CD14-positive monocyte (primary cell): ENCODE results near the gene INF2. TPM values are rescaled to one million over a fixed set of nuclear protein-coding genes. Genes with fewer than 3 reads are reported as not detected.

ENCODE experiments used
- DNase-seq, 3 donors: peaks; one replicate each; pipeline ENCODE4 v3.0.0-alpha.2; 2011 to 2022
- H2AFZ ChIP-seq: 2 replicates; pipeline ENCODE4 v1.6.0; 2012; ENCODE audit warnings: mild to moderate bottlenecking, low read depth, low read length, inconsistent platforms; ENCODE audit not compliant: insufficient read depth, poor library complexity, severe bottlenecking
- H3K27ac ChIP-seq, 2 donors: 1 replicate in 1 of 2; 2 replicates in 1 of 2; pipeline ENCODE4 v1.5.1; 2012 to 2013; ENCODE audit warnings: low read length in 2 of 2, control low read depth in 1 of 2, inconsistent platforms in 1 of 2, low read depth in 1 of 2, mild to moderate bottlenecking in 1 of 2
- H3K27me3 ChIP-seq, 2 donors: one replicate each; pipeline versions ENCODE4 v1.6.0 to v1.6.1; 2011 to 2013; ENCODE audit warnings: low read length in 2 of 2; ENCODE audit not compliant: control insufficient read depth in 2 of 2, insufficient read depth in 2 of 2
- H3K36me3 ChIP-seq, 2 donors: replicated peaks in 1 of 2; 1 replicate in 1 of 2; 2 replicates in 1 of 2; pipeline versions ENCODE4 v1.5.1 to v1.6.1; 2012 to 2013; ENCODE audit warnings: low read length in 2 of 2, control low read depth in 1 of 2, inconsistent platforms in 1 of 2, mild to moderate bottlenecking in 1 of 2; ENCODE audit not compliant: insufficient read depth in 2 of 2, control insufficient read depth in 1 of 2
- H3K4me1 ChIP-seq, 2 donors: 1 replicate in 1 of 2; 2 replicates in 1 of 2; pipeline versions ENCODE4 v1.5.1 to v1.6.1; 2012 to 2013; ENCODE audit warnings: low read length in 2 of 2, control low read depth in 1 of 2, inconsistent platforms in 1 of 2, mild to moderate bottlenecking in 1 of 2, moderate library complexity in 1 of 2; ENCODE audit not compliant: insufficient read depth in 2 of 2, control insufficient read depth in 1 of 2
- H3K4me2 ChIP-seq: replicated peaks from 2 replicates; pipeline ENCODE3; 2012; ENCODE audit warnings: low read length, moderate library complexity, mild to moderate bottlenecking; ENCODE audit not compliant: poor library complexity, severe bottlenecking; ENCODE audit errors: extremely low read depth
- H3K4me3 ChIP-seq, 3 experiments: fragments of 200-600 bp in 1 of 3; sonication (generic) in 1 of 3; replicated peaks in 1 of 3; 1 replicate in 2 of 3; 2 replicates in 1 of 3; pipeline ENCODE4 v1.5.1; 2011 to 2013; ENCODE audit warnings: low read length in 3 of 3, mild to moderate bottlenecking in 3 of 3, control low read depth in 2 of 3, low read depth in 2 of 3, inconsistent platforms in 1 of 3, moderate library complexity in 1 of 3
- H3K79me2 ChIP-seq: 2 replicates; pipeline ENCODE4 v1.6.0; 2012; ENCODE audit warnings: mild to moderate bottlenecking, control low read depth, inconsistent platforms, low read length, moderate library complexity; ENCODE audit not compliant: insufficient read depth
- H3K9ac ChIP-seq: 2 replicates; pipeline ENCODE4 v1.6.0; 2017; ENCODE audit warnings: low read length, mild to moderate bottlenecking; ENCODE audit not compliant: insufficient read depth, poor library complexity, severe bottlenecking
- H3K9me3 ChIP-seq, 2 donors: replicated peaks in 1 of 2; 1 replicate in 1 of 2; 2 replicates in 1 of 2; pipeline versions ENCODE4 v1.5.1 to v1.6.1; 2012 to 2013; ENCODE audit warnings: low read length in 2 of 2, control low read depth in 1 of 2; ENCODE audit not compliant: control insufficient read depth in 1 of 2, insufficient read depth in 1 of 2
- H4K20me1 ChIP-seq: 2 replicates; pipeline ENCODE4 v1.6.0; 2012; ENCODE audit warnings: mild to moderate bottlenecking, low read length, control low read depth, moderate library complexity; ENCODE audit not compliant: insufficient read depth
- H3K27ac Mint-ChIP-seq, 7 donors: one replicate each; pipeline ENCODE4 v1.8.0; 2020; ENCODE audit warnings: mild to moderate bottlenecking in 7 of 7, mixed read lengths in 7 of 7, moderate library complexity in 6 of 7, inconsistent platforms in 2 of 7
- H3K27me3 Mint-ChIP-seq, 3 donors: one replicate each; pipeline ENCODE4 v1.8.0; 2021 to 2022; ENCODE audit warnings: low read depth in 3 of 3, mild to moderate bottlenecking in 3 of 3, mixed read lengths in 3 of 3, moderate library complexity in 3 of 3, inconsistent platforms in 1 of 3
- H3K36me3 Mint-ChIP-seq, 2 donors: one replicate each; pipeline ENCODE4 v1.8.0; 2020; ENCODE audit warnings: mixed read lengths in 2 of 2, inconsistent platforms in 1 of 2, mild to moderate bottlenecking in 1 of 2
- H3K4me1 Mint-ChIP-seq: one replicate; pipeline ENCODE4 v1.8.0; 2020; ENCODE audit warnings: mild to moderate bottlenecking, mixed read lengths
- H3K4me3 Mint-ChIP-seq, 2 donors: one replicate each; pipeline ENCODE4 v1.8.0; 2020; ENCODE audit warnings: mild to moderate bottlenecking in 2 of 2, mixed read lengths in 2 of 2, moderate library complexity in 1 of 2
- H3K9me3 Mint-ChIP-seq, 7 donors: one replicate each; pipeline ENCODE4 v1.8.0; 2020 to 2022; ENCODE audit warnings: mixed read lengths in 7 of 7, mild to moderate bottlenecking in 6 of 7, moderate library complexity in 6 of 7, inconsistent platforms in 2 of 7
- CTCF ChIP-seq: fragments of 200-600 bp; IDR thresholded peaks from one replicate; pipeline ENCODE4 v1.8.0; 2022; ENCODE audit warnings: antibody characterized with exemption, mild to moderate bottlenecking
- WGBS: methylation state at CpG from one replicate; pipeline ENCODE4 v1.1.5; 2013; ENCODE audit warnings: missing lambda C conversion rate; ENCODE audit not compliant: insufficient coverage; 5-methylcytosine and 5-hydroxymethylcytosine counted together
- intact Hi-C, 2 donors: fragments of 100-400 bp; cut with micrococcal nuclease; formaldehyde crosslinking; loops; one replicate each; pipeline versions ENCODE4 v1.15.0 to v1.15.1; 2023
- polyA plus RNA-seq, 3 donors: library from polyadenylated mRNA; depleted of rRNA in 1 of 3; unstranded in 2 of 3; stranded (reverse) in 1 of 3; fragments of 300-500 nt in 2 of 3; fragments of >200 nt in 1 of 3; fragmentation: Illumina TruSeq in 2 of 3; gene quantifications; 1 replicate in 2 of 3; 2 replicates in 1 of 3; pipeline ENCODE4 v1.2.3, GENCODE V29; 2012 to 2021

INF2 gene
- polyA plus RNA-seq, 3 donors, result 2.9 to 23.3 (median 3.8) TPM

GRCh38 chr14:104686624-104687517, 2.5 kb upstream of the INF2 start:
- intact Hi-C loops, result no loop called here
- DNase-seq, result no peak

More at GRCh38 chr14:104686624-104687517, 2.5 kb upstream of the INF2 start:
- H3K4me2 ChIP-seq, result no peak overlapping the region
- no peak for TF ChIP-seq CTCF
- H3K27ac ChIP-seq, result no peak overlapping the region
- no peak overlapping the region for H2AFZ ChIP-seq
- Mint-ChIP-seq H3K4me1 (peaks cover 41% of the 10 kb centered on the region), H3K27me3 (peaks cover 10 to 18% (median 11%) of the 10 kb centered on the region in 3 donors), H3K36me3 (no peaks in the 10 kb centered on the region), H3K4me3 (peak overlapping the region in 1 of 2 donors; percentile 59), H3K27ac (no peak overlapping the region), H3K9me3 (peaks cover 0 to 4% (median 0%) of the 10 kb centered on the region in 7 donors)
- no peak overlapping the region for H3K4me3 ChIP-seq
- peaks cover 0 to 13% of the 10 kb centered on the region in 2 donors for H3K27me3 ChIP-seq
- H3K79me2 ChIP-seq, result peaks cover 17% of the 10 kb centered on the region
- no peaks in the 10 kb centered on the region for H3K9me3 ChIP-seq
- peaks cover 10% of the 10 kb centered on the region for H4K20me1 ChIP-seq
- 67% methylated on average over 19 of the region's 20 CpGs for WGBS
- no peaks in the 10 kb centered on the region for H3K36me3 ChIP-seq
- H3K9ac ChIP-seq, result no peak overlapping the region
- H3K4me1 ChIP-seq, result peaks cover 35 to 63% of the 10 kb centered on the region in 2 donors
